Measurements from ENCODE around the gene CNOT8.

Gene CNOT8

DNA sequence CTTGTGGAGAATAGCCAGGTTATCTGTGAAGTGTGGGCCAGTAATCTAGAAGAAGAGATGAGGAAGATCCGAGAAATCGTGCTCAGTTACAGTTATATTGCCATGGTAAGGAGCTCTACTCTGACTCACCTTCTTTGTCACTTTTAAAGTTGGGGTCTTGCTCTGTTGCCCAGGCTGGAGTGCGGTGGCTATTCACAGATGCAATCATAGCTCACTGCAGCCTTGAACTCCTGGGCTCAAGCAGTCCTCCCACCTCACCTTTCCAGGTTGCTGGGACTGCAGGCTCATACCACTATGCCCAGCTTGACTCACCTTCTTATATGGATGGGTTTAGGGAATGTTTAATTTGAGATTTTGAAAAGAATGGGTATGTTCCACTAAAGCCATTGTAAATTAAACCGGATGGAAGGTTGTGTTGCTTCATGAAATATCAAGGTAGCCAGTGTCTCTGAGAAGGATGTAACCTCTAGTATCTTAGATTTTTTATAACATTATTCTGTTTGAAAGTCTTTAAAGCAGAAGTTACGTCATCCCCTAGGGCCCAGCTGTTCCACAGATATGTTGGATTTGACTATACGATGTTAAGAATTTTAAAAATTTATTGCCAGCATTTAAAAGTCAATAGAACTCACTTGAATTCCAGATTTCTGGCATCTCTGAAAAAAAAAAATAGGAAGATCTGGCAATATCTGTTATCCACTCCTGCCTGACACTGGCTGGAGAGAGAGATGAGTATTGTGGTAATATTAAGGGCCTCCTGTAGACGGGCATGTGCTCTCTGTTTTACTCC is 5.1 kb downstream of the CNOT8 start:
- no peak for DNase-seq (ENCODE audit: low read depth)
- TF ChIP-seq, protein P1, sequence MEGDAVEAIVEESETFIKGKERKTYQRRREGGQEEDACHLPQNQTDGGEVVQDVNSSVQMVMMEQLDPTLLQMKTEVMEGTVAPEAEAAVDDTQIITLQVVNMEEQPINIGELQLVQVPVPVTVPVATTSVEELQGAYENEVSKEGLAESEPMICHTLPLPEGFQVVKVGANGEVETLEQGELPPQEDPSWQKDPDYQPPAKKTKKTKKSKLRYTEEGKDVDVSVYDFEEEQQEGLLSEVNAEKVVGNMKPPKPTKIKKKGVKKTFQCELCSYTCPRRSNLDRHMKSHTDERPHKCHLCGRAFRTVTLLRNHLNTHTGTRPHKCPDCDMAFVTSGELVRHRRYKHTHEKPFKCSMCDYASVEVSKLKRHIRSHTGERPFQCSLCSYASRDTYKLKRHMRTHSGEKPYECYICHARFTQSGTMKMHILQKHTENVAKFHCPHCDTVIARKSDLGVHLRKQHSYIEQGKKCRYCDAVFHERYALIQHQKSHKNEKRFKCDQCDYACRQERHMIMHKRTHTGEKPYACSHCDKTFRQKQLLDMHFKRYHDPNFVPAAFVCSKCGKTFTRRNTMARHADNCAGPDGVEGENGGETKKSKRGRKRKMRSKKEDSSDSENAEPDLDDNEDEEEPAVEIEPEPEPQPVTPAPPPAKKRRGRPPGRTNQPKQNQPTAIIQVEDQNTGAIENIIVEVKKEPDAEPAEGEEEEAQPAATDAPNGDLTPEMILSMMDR (IDR thresholded peaks at IDR 0.05; ENCODE audit: control insufficient read depth, insufficient read depth, low read depth, low read length, missing control alignments), result no peak
- H3K4me3 ChIP-seq (ENCODE audit: control insufficient read depth, low read depth, low read length), result no peak overlapping the region

DNA sequence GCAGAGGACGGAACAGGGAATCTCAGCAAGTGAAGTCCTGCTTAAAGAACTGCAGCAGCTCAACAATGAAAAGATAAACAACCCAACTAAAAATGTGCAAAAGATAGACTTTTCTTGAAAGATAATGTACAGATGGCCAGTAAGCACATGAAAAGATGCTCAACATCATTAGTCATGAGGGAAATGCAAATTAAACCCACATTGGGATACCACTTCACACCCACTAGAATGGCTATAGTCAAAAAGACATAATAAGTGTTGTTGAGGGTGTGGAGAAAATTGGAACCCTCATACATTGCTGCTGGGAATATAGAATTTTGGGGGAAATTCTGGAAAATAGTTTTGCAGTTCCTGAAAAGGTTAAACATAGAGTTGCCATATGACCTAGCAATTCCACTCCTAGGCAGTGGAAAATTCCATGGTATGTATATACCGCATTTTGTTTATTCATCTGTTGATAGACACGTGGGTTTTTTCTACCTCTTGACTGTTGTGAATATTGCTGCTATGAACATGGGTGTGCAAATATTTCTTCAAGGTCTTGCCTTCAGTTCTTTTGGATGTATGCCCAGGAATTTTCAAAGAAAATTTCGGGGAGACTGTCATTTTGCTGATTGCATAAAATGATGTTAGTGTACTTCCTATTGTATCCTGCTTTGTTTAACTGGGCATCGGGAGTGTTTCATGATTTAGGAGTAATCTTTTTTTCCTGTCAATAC is 7.2 kb downstream of the CNOT8 start:
- no peak overlapping the region for H3K4me3 ChIP-seq (ENCODE audit: control insufficient read depth, low read depth, low read length)
- DNase-seq (ENCODE audit: low read depth), result no peak

DNA sequence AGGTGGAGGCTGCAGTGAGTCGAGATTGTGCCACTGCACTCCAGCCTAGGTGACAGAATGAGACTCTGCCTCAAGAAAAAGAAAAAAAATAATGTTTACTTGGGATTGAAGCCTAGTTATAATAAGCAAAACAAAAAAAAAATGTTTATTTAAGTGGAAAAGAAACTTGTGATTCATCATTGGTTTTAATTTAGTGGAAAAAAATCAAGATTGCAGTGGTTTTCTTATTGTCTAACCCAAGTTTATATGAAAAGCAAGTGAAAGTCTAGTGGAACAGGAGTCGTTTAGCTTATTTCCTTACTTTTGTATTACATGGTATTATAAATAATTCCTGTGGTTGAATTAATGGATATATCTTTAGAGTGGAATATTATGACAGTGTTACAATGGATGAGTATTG is 8.4 kb downstream of the CNOT8 start:
- TF ChIP-seq, protein P1 (IDR thresholded peaks at IDR 0.05; ENCODE audit: control insufficient read depth, insufficient read depth, low read depth, low read length, missing control alignments), result no peak
- H3K4me3 ChIP-seq (ENCODE audit: control insufficient read depth, low read depth, low read length), result no peak overlapping the region
- DNase-seq (ENCODE audit: low read depth), result no peak

More for the DNA sequence above, 7.2 kb downstream of the CNOT8 start:
- TF ChIP-seq, protein P1 (IDR thresholded peaks at IDR 0.05; ENCODE audit: control insufficient read depth, insufficient read depth, low read depth, low read length, missing control alignments), result no peak

GRCh38 chr5:154868702-154869101 is 10.3 kb downstream of the CNOT8 start:
- TF ChIP-seq, protein P1 (IDR thresholded peaks at IDR 0.05; ENCODE audit: control insufficient read depth, insufficient read depth, low read depth, low read length, missing control alignments), result no peak
- H3K4me3 ChIP-seq (ENCODE audit: control insufficient read depth, low read depth, low read length), result no peak overlapping the region
- no peak for DNase-seq (ENCODE audit: low read depth)

- no peak overlapping the region for H3K4me3 ChIP-seq (ENCODE audit: control insufficient read depth, low read depth, low read length)
- DNase-seq (ENCODE audit: low read depth), result no peak
- TF ChIP-seq, protein P1 (IDR thresholded peaks at IDR 0.05; ENCODE audit: control insufficient read depth, insufficient read depth, low read depth, low read length, missing control alignments), result no peak
These were observed 13.3 kb downstream of the CNOT8 start for GRCh38 chr5:154871734-154872133.

GRCh38 chr5:154873791-154874331 is 15.4 kb downstream of the CNOT8 start:
- DNase-seq (ENCODE audit: low read depth), result no peak
- no peak overlapping the region for H3K4me3 ChIP-seq (ENCODE audit: control insufficient read depth, low read depth, low read length)
- TF ChIP-seq, protein P1 (IDR thresholded peaks at IDR 0.05; ENCODE audit: control insufficient read depth, insufficient read depth, low read depth, low read length, missing control alignments), result no peak
